ENCODE results near the gene EWSR1.

- TF ChIP-seq CTCF (IDR thresholded peaks at IDR 0.05; ENCODE audit: poor library complexity, severe bottlenecking) (no peak), RAD21 (conservative IDR thresholded peaks at IDR 0.05) (no peak), POLR2AphosphoS5 (IDR thresholded peaks at IDR 0.05) (no peak), EP300 (conservative IDR thresholded peaks at IDR 0.05; ENCODE audit: poor library complexity, severe bottlenecking) (no peak), EZH2 (IDR thresholded peaks at IDR 0.05; ENCODE audit: borderline replicate concordance, insufficient read depth, low read length, poor library complexity, severe bottlenecking) (no peak), REST (IDR thresholded peaks at IDR 0.05; ENCODE audit: borderline replicate concordance) (no peak), TAF1 (IDR thresholded peaks at IDR 0.05; ENCODE audit: low read depth) (no peak), SMC3 (conservative IDR thresholded peaks at IDR 0.05; ENCODE audit: poor library complexity) (no peak)
These were observed 7.9 kb downstream of the EWSR1 start for GRCh38 chr22:29275819-29276565.

All from neural cell (in vitro differentiated cells).